ENCODE results near the gene AKIP1.
"Not testable (repeated sequence)": the region's sequence is repeated elsewhere in the genome, so short reads cannot be mapped to it uniquely, and the experiment has no call there.

AKIP1 gene, protein sequence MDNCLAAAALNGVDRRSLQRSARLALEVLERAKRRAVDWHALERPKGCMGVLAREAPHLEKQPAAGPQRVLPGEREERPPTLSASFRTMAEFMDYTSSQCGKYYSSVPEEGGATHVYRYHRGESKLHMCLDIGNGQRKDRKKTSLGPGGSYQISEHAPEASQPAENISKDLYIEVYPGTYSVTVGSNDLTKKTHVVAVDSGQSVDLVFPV

DNA sequence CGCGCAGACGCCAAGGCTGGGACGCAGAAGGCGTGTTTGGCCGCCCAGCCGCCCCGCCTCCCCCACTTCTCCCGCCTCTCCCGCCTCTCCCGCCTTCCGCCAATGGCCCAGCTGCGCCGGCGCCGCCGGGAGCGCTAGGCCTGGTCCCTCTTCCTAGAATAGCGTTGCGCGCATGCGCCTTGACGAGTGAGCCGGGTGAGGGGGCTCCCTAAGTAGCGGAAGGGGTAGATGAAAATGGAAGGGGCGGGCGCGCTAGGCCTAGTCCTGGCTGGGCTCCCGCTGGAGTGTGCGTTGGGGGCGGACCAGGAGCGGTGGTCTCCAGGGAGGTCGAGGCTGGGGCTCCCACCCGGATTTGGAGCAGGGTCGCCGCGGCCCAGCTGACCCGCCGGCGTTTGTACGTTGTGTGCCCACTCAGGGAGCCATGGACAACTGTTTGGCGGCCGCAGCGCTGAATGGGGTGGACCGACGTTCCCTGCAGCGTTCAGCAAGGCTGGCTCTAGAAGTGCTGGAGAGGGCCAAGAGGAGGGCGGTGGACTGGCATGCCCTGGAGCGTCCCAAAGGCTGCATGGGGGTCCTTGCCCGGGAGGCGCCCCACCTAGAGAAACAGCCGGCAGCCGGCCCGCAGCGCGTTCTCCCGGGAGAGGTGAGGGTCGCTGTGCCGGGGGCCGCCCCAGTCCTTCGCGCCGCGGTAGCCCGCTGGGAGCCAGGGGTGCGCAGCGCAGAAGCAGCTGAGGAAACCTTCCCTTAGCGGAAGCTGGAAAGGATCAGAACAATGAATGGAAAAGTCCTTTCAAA is at the start of gene AKIP1:
AKIP1 (plus strand) TSS at position 161 of the 795 bp plus-strand sequence; CDS start at position 422, 261 bp downstream.
- peak; percentile 49 for DNase-seq (ENCODE audit: low read depth)

DNA sequence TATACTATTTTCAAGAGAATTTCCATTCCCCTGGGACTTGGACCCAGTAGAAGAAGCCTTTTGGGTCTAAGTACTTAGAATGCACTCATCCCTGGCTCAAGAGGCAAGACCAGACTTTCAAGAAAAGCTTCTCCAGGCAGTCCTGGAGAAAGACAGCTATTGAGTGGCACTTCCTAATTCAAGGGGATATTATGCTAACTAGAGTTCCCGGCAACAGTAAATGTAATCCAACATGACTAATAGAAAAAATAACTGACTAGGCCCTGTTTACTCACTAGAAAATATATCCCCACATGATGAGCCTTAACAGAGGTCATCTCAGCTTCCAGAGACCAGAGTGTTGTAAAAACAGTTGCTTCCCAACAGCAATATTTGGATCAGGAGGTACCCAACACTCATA is 47.2 kb upstream of the AKIP1 start:
- no peak for DNase-seq (ENCODE audit: low read depth)

DNA sequence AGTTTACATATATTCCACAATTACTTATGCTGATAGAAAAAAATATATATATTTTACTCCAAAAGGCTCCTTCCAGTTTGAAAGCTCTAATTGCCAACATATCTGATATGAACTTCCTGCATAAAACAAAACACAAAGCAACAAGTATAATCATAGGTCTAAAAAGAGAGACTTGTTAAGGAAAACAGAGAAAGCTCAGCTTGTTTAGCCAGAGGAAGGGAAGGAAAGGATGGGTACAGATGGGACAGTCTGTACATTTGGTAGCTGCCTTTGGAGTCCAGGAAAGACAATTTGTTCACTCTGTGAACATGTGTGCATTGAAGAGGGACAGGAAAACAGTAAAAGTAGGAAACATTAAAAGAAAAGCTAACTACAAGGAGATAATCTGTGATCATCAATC is 45.7 kb upstream of the AKIP1 start:
- no peak for DNase-seq (ENCODE audit: low read depth)

DNA sequence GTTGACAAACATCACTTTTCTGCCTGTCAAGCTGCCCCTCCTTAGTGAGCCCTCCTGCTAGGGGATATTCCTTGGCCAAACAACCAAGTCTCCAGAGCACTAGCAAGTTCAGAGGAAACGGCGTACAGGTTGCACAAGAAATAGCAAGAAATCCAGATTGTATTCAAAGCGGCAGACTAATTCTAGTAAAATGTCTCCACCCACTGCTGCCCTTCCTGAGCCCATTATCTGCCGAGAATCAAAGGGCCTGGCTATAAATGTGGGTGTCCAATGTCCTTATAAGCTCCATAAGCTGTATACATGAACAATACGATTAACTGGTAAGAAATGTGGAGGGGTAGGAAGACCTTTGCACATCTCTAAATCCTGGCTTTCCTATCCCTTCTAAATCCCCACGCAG is 44.0 kb upstream of the AKIP1 start:
- DNase-seq (ENCODE audit: low read depth) = no peak

DNA sequence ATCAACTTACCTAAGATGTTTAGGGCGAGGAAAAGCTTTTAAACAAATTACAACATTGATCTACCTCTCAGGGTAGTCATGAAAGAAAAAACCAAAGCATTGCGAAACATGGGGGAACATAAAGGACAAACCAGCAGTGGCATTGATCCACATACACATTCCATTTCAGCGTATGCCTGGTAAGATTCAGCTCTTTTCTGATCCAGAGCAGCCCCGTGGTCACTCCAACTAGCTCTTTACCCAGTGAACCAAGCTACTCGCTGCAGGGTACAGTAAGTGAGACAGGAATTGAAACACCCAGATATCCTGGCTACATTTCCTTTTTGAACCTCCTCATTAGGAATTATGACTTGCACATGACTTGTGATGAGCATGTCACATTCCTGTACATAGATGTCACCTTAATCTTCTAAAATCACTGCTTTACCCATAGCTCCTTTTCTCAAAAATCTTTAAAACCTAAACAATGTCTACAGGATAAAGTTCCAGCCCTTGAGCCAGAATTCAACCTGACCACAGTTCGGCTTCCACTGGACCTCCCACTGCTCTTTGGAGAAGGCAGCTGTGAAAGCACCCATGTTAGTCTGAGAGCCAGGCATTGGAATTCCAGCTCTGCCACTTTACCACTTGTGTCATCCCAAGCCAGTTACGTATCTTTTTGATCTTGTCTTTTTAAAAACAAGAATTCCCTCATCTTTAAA is 42.9 kb upstream of the AKIP1 start:
- no peak for DNase-seq (ENCODE audit: low read depth)

DNA sequence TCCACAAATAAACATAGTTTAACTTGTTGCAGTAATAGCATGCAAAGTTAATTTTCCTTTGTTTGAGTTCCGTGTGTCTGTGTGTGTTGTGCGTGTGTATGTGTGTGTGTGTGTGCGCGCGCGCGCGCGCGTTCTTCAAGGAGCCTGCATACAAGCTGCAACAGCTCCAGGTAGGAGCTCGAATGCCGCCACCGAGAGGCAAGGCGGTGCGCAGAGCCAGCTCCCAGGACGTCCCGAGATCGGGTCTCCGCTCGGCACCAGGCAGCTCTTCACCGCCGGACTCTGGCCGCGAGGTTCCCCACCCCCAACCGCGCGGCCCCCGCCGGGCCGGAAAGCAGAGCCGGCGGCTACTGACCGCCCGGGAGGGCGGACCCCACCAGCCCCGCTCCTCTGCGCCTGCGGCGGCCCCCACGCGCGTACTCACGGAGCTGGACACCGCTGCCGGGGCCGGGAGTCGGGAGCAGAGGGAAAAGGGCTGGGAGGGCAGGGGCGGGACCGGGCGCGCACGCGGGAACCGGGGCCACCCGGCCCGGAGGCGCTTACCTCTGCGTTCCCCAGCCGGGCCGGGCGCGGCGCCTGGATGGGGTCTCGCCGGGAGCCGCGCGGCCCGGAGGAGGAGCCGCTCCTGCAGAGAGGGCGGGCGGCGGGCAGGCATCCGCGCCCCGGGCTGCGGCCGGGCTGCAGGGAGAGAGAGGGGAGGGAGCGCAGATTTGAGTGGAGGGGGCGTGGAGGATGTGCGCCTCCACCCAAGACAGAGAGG is 40.4 kb upstream of the AKIP1 start:
- no peak for DNase-seq (ENCODE audit: low read depth)

DNA sequence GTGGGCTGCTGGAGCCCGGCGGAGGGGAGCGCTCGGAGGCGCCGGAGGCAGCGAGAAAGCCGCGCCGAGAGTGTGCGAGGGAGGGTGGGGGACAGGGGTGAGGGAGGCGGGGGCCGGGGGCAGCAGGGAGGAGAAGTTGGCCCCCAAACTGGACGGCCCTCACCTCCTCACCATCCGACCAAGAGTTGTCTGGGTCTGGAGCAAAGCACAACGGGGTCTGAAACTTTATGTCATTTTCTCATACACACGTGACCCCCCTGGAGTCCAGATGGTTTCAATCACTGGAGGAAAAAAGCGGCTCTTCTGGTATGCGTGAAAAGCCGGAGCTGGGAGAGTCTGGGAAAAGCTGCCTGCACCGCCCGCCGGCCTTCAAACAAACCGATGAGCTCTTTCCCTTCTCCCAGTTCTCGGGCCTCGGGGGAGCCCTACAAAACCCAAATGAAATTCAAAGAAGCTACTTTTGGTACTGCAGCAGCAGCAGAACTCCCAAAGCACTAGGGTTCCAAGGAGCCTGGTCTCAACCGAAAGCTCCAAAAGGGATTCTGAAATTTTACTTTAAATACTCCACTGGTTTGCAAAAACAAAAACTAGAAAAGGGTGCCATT is 39.7 kb upstream of the AKIP1 start:
- DNase-seq (ENCODE audit: low read depth) = no peak

DNA sequence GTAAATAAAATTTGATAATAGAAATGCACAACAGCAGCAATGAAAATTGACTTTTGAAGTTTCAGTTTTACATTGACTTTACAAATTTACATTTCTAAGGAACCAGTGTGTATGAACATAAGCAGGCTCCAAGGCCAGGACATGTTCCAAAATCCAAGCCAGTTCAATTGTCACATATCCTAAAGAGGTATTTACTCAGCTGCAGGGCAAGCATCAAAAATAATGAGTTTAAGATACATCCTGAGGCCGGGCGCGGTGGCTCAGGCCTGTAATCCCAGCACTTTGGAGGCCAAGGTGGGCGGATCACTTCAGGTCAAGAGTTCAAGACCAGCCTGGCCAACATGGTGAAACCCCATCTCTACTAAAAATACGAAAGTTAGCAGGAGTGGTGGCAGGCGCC is 39.0 kb upstream of the AKIP1 start:
- DNase-seq (ENCODE audit: low read depth) = no peak

DNA sequence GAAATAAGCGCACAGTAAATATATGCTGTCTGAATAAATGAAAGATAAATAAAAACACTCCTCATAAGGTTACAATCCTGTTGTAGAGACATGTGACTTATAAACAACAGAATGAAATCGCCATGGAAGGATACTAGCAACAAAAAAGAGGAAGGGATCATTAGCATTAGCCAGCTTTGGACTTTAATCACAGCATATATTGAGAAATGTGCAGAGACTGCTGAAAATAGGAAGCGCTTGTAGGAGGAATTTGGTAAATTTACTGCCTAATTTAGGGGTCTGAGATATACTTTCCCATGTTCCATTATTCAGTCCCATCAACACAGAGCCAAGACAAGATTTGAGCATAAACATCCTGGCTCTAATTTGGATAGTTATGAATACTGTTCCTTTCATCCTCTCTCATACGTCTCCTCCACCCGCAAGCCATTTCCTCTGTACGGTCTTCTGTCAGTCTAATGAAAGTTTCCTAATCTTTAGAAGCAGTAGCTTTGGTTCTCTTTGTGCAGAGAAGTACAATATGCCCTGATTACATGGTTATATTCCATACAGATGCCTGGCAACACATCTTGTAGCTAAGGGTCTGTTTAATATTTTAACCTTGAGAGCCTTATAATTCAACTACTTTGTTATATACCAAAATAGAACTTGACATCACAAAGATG is 37.1 kb upstream of the AKIP1 start:
- no peak for DNase-seq (ENCODE audit: low read depth)

DNA sequence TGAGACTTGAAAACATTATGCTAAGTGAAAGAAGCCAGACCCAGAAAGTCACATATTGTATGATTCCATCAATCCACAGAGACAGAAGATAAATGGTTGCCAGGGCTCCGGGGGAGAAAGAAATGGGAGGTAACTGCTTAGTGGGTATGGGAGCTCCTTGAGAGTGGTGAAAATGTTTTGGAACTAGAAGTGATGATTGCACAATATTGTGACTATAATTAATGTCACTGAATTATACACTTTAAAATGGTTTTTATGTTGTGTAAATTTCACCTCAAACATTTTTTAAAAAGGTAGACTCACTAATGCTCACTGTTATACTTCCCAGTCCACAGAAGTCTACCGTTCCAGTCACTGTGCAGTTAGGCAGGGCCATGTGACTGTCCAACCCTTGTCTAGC is 32.2 kb upstream of the AKIP1 start:
- no peak for DNase-seq (ENCODE audit: low read depth)

DNA sequence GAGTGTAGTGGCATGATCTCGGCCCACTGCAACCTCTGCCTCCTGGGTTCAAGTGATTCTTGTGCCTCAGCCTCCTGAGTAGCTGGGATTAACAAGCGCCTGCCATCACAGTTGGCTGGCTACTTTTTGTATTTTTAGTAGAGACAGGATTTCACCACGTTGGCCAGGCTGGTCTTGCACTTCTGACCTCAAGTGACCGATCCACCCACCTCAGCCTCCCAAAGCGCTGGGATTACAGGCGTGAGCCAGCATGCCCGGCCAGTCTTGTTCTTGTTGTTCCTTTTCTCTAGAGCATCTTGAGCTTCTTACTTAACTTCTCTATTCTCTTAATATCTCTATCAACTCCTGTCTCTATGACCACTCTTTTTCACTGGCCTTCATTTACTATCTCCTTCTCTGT is 29.4 kb upstream of the AKIP1 start:
- DNase-seq (ENCODE audit: low read depth) = not testable (repeated sequence)

DNA sequence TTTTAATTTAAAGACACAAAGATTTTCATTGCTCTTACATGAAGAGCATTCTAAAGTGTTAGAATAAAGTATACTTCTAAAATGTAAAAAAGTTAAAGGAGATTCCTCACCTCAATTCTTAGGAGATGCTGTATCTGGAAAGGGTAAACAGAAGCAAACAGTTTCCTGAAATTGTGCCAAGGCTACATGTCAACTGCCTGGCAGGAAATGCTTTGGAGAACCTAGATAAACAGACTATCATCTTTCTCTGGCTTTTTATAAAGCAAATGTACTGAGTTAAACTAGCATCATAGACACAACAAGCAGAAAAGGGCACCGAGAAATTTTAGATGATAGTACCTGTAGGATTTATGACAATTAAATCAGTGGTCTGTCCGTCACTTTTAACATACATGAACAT is 24.7 kb upstream of the AKIP1 start:
- DNase-seq (ENCODE audit: low read depth) = no peak

DNA sequence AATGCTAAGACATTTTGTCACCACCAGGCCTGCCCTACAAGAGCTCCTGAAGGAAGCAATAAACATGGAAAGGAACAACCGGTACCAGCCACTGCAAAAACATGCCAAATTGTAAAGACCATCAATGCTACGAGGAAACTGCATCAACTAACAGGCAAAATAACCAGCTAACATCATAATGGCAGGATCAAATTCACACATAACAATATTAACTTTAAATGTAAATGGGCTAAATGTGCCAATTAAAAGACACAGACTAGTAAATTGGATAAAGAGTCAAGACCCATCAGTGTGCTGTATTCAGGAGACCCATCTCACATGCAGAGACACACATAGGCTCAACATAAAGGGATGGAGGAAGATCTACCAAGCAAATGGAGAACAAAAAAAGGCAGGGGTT is 19.8 kb upstream of the AKIP1 start:
- DNase-seq (ENCODE audit: low read depth) = not testable (repeated sequence)

DNA sequence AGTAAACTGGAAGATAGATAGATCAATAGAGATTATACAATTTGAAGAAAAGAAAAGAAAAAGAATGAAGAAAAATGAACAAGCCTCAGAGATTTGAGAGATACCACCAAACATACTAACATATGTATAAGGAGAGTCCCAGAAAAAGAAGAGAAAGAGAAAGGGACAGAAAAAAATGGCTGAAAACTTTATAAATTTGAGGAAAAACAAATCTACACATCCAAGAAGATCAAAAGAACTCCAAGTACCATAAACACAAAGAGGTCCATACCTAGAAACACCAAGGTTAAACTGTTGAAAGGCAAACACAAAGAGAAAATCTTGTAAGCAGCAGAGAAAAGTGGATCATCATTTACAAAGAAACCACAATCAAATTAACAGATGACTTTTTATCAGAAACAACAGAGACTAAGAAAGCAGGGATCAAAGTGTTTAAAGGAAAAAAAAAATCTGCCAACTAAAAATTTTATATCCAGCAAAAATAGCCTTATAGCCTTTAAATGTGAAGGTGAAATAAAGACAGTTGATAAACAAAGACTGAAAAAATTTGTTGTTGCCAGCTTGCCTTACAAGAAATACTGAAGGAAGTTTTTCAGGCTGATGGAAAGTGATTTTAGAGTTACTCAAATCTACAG is 11.8 kb upstream of the AKIP1 start:
- DNase-seq (ENCODE audit: low read depth) = no peak

DNA sequence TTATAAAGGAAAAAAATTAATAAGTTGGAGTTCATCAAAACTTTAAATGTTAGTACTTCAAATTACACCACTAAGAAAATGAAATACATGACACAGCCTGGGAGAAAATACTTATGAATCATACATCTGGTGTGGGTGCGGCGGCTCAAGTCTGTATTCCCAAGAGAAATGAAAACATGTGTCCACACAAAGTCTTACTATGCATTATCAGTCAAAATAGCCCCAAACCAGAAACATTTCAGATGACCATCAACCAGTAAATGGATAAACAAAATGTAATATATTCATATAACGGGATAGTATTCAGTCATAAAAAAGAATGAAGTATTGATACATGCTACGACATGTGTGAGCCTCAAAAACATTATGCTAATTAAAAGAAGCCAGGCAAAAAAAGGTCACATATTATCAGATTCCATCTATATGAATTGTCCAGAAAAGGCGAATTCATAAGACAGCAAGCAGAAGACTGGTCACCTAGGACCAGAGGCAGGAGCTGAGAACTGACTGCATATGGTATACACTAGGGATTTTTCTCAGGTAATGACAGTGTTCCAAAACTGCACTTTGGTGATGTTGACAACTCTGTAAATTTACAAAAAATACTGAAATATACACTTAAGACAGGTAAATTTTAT is 5.3 kb upstream of the AKIP1 start:
- no peak for DNase-seq (ENCODE audit: low read depth)

DNA sequence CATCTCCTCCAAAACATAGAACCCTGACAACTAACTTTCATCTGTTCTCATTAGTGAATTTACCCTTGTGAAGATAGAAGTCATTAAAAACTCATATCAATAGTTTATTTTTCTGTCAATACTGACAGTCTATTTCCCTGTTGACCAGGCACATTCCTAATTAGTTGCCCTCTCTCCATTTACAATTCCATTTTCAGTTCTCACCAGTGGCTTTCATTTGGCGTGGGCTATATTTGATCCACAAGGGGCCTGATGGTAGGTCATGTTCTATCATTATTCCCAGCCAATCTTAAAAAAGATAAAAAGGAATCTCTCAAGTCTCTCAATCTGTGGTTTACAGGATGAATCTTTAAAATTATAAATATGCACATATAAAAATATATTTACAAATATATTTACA is 3.9 kb upstream of the AKIP1 start:
- DNase-seq (ENCODE audit: low read depth) = no peak

DNA sequence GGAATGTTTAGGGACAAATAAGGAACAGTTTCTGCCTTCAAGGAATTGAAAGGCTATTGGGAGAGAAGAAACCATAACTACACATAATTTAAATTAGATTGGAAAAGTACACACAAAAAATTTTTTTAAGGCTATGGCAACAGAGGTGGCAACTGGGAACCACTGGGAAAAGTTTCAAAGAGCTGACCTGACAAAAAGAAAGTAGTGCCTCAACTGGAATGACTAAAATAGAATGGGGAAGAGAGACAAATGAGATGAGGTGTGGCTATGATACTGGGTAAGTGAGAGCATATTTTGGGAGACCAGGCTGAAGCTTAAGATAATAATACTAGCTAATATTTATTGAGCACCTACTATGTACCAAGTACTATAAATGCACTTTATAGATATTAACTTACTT is 2.9 kb upstream of the AKIP1 start:
- no peak for DNase-seq (ENCODE audit: low read depth)

DNA sequence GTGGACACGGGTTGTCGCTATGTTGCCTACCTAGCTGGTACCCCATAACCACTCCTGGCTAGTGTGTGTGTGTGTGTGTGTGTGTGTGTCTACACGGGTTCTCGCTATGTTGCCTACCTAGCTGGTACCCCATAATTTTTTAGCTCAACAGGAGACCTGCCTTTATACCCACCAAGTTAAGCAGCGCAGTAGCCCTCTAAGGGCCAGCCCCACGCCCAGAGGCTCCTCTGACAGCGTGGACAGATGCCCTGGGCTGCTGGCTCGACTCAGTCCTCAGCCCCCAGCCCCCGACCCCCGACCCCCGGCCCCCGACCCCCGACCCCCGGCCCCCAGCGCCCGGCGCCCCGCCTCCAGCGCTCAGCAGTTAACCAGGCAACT is 351 bp upstream of the AKIP1 start:
- no peak for DNase-seq (ENCODE audit: low read depth)

DNA sequence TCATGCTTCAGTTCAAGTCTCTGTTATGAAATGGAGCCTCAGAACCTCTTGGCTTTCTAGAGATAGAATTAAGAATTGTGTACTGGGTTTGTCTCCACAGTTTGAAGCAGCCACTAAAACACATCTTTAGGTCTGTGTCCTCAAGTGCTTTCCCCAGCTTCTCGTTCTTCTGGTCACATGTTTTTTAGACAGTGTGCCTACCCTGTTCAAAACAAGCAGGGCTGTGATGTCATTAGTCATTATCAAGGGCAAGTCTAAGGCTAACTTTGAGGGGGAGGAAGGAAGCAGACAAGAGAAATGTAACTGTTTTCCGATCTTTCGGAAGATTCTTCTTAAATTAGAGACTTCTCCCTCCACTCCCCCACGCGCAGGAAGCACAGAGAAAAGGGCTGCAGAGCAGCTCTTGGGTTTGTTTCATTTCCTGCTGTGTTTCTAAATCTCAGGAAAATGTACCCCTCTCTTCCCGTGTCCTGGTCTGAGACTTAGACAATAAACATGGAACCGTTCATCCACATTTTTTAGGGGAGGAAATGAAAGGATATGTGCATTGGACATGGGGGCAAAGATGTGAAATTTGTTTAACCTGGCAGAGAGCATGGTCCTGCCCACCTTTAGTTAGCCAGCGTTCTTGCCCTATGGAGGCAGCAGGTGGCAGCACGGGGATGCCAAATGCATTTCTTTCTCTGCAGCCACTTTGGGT is 3.1 kb downstream of the AKIP1 start:
- DNase-seq (ENCODE audit: low read depth) = no peak

DNA sequence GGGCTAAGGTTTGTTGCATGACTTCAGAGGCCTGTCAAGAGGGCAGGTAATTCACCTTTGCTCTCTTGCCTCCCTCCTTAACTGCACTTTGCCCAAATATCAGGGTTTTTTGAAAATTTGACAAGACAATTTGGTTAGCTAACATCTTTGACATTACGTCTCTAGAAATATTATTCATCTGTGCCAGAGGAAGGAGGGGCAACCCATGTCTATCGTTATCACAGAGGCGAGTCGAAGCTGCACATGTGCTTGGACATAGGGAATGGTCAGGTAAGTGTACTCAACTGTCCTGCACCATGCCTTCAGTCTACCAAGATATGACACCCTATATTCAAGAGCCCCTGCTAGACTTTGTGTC is 3.7 kb downstream of the AKIP1 start:
- DNase-seq (ENCODE audit: low read depth) = no peak
